ENCODE data around the gene ZGRF1.

ZGRF1 gene

GRCh38 chr4:112521123-112522023, 115.3 kb downstream of the ZGRF1 start:
- in situ Hi-C loops (cut with HindIII; ENCODE audit: low sequenced_read_pairs): no loop called here
- no peak for TF ChIP-seq CTCF (IDR thresholded peaks at IDR 0.05; ENCODE audit: low read depth, low read length, missing control alignments)
- no peak for DNase-seq (ENCODE audit: low read depth)
- no peak overlapping the region for H3K4me3 ChIP-seq (ENCODE audit: low read depth, low read length)

GRCh38 chr4:112520598-112521122, 116.0 kb downstream of the ZGRF1 start:
- H3K4me3 ChIP-seq (ENCODE audit: low read depth, low read length): no peak overlapping the region
- TF ChIP-seq CTCF (IDR thresholded peaks at IDR 0.05; ENCODE audit: low read depth, low read length, missing control alignments): no peak
- no peak for DNase-seq (ENCODE audit: low read depth)
- in situ Hi-C loops (cut with HindIII; ENCODE audit: low sequenced_read_pairs): no loop called here

GRCh38 chr4:112519689-112520597, 116.8 kb downstream of the ZGRF1 start:
- in situ Hi-C loops (cut with HindIII; ENCODE audit: low sequenced_read_pairs): no loop called here
- no peak for TF ChIP-seq CTCF (IDR thresholded peaks at IDR 0.05; ENCODE audit: low read depth, low read length, missing control alignments)
- H3K4me3 ChIP-seq (ENCODE audit: low read depth, low read length): no peak overlapping the region
- no peak for DNase-seq (ENCODE audit: low read depth)

GRCh38 chr4:112518675-112519074, 118.0 kb downstream of the ZGRF1 start:
- in situ Hi-C loops (cut with HindIII; ENCODE audit: low sequenced_read_pairs): no loop called here
- DNase-seq (ENCODE audit: low read depth): no peak
- no peak overlapping the region for H3K4me3 ChIP-seq (ENCODE audit: low read depth, low read length)
- TF ChIP-seq CTCF (IDR thresholded peaks at IDR 0.05; ENCODE audit: low read depth, low read length, missing control alignments): no peak

- no peak for DNase-seq (ENCODE audit: low read depth)
- no peak for TF ChIP-seq CTCF (IDR thresholded peaks at IDR 0.05; ENCODE audit: low read depth, low read length, missing control alignments)
- in situ Hi-C loops (cut with HindIII; ENCODE audit: low sequenced_read_pairs): no loop called here
- H3K4me3 ChIP-seq (ENCODE audit: low read depth, low read length): no peak overlapping the region
These were observed 118.8 kb downstream of the ZGRF1 start for GRCh38 chr4:112517911-112518310.

- no peak for TF ChIP-seq CTCF (IDR thresholded peaks at IDR 0.05; ENCODE audit: low read depth, low read length, missing control alignments)
- no peak overlapping the region for H3K4me3 ChIP-seq (ENCODE audit: low read depth, low read length)
- DNase-seq (ENCODE audit: low read depth): no peak
- in situ Hi-C loops (cut with HindIII; ENCODE audit: low sequenced_read_pairs): no loop called here
These were observed 119.6 kb downstream of the ZGRF1 start for GRCh38 chr4:112517067-112517634.
